ENCODE data around the gene NPIPB12. TPM values are rescaled to one million over a fixed set of nuclear protein-coding genes. Genes with fewer than 3 reads are reported as not detected.
A peak's percentile ranks its signal among the peaks of the same experiment; 100 is the strongest.
"Not testable (repeated sequence)": the region's sequence is repeated elsewhere in the genome, so short reads cannot be mapped to it uniquely, and the experiment has no call there.

Gene NPIPB12
- total RNA-seq, 1 donor from 2014 or later: 29.7 TPM

- FAIRE-seq: peak; percentile 97
- not testable (repeated sequence) for DNase-seq (ENCODE audit: low read depth); H3K4me3 ChIP-seq (ENCODE audit: low read depth, low read length); H3K36me3 ChIP-seq (ENCODE audit: control insufficient read depth, insufficient read depth, low read length); H3K27me3 ChIP-seq (ENCODE audit: control insufficient read depth, insufficient read depth, low read length)
Measured at GRCh38 chr16:29454269-29454668, 51.9 kb downstream of the NPIPB12 start, which contains the start of the genes BOLA2 and SLX1B. TSS of gene BOLA2 (minus strand) at chr16:29454351. CDS start at chr16:29454253, 98 bp downstream. TSS of gene SLX1B (plus strand) at chr16:29454533.

DNA sequence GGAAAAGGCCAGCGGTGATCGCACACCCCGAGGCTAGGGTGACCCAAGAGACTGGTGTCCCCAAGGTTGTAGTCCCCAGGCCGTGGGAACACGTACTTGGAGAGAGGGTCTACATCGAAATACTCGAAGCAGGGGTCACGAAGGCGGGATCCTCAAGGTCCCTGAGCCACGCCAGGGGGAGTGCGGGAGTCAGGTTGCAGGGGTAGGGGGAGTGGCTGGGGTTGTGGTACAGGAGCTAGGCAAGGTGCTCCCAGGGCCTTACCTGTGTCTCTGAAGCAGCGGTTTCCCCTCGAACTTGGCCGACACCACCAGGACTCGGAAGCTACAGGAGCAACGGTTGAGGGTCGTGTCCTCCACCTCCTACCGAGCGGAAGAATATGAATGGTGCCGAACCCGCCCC, 52.5 kb downstream of the NPIPB12 start:
- not testable (repeated sequence) for DNase-seq (ENCODE audit: low read depth); H3K36me3 ChIP-seq (ENCODE audit: control insufficient read depth, insufficient read depth, low read length); H3K27me3 ChIP-seq (ENCODE audit: control insufficient read depth, insufficient read depth, low read length); H3K4me3 ChIP-seq (ENCODE audit: low read depth, low read length); FAIRE-seq

Other genes with a start within 250 kb of the NPIPB12 start
- 0.64 and 2.1 TPM in 2 replicates for gene NPIPB11, start 99.7 kb downstream of the NPIPB12 start, total RNA-seq
- gene BOLA2, start 52.1 kb downstream of the NPIPB12 start, total RNA-seq: 25.3 and 84.0 TPM in 2 replicates
- gene SLX1B, start 51.9 kb downstream of the NPIPB12 start, total RNA-seq: 4.2 and 18.2 TPM in 2 replicates
- 0.38 and 2.1 TPM in 2 replicates for gene SULT1A4, start 46.5 kb downstream of the NPIPB12 start, total RNA-seq
- not detected in 2 replicates for gene SPN, start 156.8 kb upstream of the NPIPB12 start, total RNA-seq
- under 0.01 and 0.79 TPM in 2 replicates for gene QPRT, start 172.8 kb upstream of the NPIPB12 start, total RNA-seq
- gene C16orf54, start 239.6 kb upstream of the NPIPB12 start, total RNA-seq: not detected in 2 replicates